Fibroblast of lung (primary cell): ENCODE results near the gene OR10A4.

Experiments
- CTCF ChIP-seq, 2 donors: IDR thresholded peaks in 1 of 2; conservative IDR thresholded peaks in 1 of 2; 1 replicate in 1 of 2; 2 replicates in 1 of 2; pipeline ENCODE4 v1.5.1; 2011 to 2012; ENCODE audit warnings: low read length in 2 of 2, control low read depth in 1 of 2, inconsistent platforms in 1 of 2, low read depth in 1 of 2, mild to moderate bottlenecking in 1 of 2
- EZH2 ChIP-seq: IDR thresholded peaks from 2 replicates; pipeline ENCODE4 v1.5.1; 2012; ENCODE audit warnings: low read length, control low read depth, mild to moderate bottlenecking; ENCODE audit errors: missing control alignments

DNA sequence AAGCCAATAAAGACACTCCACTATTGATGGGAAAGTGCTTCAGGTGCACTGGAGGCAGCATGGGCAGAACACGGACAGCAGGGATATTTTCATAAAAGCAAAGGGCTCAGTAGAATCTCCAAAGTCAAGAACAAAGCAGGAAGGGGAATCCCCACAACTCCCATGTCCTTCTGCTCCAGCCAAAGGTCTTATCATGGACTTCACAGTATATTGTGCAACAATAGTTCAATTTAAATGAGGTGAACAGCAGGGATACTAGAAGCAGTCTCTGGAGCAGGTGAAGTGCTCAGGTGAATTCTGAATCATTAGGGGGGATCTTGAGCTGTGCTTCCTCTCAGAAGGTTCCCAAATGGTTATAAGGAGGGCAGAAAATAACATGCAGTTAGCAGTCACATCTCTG is 22.5 kb downstream of the OR10A4 start:
- TF ChIP-seq CTCF (conservative IDR thresholded peaks at IDR 0.05 in 1 of 2, IDR thresholded peaks at IDR 0.05 in 1 of 2; ENCODE audit: low read depth in 1 of 2, low read length in 2 of 2) (no peak), EZH2 (no peak)
